A204.1 (cell line): ENCODE measurements around the gene ID3.

Source experiments
- FAIRE-seq: peaks from 2 replicates; lab custom pipeline; 2012; peaks lifted over from hg19 to GRCh38; lab: Jason Lieb, UNC

Gene ID3, protein sequence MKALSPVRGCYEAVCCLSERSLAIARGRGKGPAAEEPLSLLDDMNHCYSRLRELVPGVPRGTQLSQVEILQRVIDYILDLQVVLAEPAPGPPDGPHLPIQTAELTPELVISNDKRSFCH

DNA sequence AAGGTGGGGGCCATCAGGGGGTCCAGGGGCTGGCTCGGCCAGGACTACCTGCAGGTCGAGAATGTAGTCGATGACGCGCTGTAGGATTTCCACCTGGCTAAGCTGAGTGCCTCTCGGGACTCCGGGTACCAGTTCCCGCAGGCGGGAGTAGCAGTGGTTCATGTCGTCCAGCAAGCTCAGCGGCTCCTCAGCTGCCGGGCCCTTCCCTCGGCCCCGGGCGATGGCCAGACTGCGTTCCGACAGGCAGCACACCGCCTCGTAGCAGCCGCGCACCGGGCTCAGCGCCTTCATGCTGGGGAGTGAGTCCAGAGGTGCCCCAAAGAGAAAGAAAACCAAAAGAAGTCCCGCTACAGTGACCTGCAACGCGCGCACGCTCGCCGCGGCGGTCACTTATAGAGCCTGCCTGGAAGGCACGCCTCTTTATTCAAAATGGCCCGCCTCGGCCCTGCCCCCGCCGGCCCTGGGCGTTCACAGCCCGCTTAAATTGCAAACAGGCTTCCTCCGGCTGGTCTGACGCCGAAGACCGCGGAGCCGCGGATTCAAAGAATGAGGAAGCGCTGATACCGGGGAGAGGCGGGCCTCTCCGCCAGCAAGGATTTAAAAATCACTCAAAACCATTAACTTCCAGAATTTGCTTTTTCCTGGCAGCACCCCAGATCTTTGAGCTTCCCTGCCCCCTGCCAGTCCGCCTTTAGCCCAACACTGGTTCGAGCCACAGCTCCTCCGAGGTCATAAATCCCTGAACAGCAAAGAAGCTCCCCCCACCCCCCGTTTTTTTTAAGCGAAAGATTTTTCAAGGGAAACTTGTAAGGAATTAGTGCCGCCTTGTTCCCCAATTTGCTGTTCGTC lies at the start of gene ID3:
Gene ID3, minus strand, starts transcription at position 366 of the 849 bp plus-strand sequence. Its CDS starts 75 bp downstream, at position 291.
- FAIRE-seq, result peak; percentile 88

DNA sequence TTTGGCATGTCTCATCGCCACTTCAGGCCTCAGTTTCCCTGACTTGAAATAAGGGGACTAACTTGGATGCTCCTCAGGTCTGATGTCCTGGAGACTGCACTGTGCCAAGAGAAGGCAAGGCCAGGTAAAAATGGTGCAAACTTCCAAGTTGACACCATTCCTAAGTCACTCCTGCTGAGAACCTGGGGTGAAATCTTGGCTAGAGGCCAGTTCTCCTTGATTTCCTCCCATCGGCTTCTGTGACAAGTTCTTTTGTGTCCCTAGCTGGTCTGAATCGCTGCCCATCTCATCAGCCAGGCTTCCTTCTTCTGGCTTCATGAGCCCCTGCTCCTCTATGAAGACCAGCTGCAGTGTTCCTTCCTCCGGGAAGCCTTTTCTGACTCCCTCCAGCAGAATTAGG lies 48.6 kb upstream of the ID3 start:
- no peak for FAIRE-seq

DNA sequence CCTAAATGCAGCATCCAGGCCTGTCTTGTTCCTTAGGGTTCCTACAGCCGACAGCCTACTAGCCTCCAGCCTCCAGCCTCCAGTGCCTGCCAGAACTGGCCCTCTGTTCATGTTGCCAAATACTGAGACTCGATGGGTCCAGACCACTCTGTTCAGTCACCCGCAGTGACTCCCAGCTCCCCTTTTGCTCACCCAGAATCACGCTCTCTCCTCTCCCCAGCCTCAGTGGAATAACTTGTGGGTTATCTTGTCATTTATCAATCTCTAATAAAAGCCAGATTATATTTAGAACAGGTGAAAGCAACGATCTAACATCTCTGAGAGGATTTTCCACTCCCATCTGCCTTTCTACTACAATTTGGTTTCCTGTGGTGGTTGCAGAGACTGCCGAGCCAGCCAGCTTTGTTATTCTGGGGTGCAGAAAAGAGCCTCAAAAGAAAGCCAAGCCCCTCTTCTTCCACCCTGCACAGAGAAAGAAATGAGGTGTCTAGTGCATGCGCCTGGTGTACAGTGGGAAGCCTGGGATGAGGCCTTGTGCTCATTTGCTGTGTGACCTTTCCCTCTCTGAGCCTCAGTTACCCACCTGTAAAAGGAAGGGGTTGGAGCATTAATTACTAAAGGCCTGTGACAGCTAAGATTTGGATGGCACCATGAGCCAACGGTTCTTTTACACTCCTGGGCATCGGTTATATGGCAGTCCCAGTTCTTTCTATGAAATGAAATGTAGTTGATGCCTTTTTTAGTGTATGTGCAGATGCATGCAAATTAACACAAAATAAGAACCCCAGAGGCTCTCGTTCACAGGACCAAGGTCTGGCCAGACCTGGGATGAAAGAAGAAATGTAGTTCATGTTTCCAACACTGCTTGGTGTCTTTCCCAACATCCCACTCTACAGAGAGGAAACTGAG lies 42.9 kb upstream of the ID3 start:
- no peak for FAIRE-seq

DNA sequence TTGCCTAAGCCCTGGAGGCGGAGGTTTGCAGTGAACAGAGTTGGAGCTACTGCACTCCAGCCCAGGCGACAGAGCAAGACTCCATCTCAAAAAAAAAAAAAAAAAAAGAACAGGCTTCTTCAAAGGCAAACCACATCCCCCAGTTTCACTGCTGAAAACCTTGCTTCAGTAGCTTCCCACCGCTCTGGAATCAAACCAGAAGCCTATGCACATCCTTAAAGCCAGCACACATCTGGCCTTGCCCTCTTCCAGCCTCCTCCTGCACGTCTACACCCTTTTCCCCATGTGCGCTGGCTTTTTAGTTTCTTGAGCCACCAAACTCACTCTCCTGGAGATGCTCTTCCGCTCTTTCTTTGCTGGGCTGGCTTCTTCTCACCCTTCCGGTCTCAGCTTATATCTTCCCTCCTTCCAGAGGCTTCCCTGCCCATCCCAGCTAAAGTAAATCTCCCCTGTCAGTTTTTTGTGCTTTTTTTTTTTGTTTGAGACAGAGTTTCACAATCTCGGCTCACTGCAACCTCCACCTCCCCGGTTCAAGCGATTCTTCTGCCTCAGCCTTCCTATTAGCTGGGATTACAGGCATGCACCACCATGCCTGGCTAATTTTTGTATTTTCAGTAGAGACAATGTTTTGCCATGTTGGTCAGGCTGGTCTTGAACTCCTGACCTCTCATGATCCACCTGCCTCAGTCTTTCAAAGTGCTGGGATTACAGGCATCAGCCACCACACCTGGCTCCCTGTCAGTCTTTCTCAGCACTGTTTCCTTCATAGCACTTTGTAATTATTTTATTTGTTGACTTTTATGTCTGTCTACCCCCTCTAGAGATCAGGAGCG lies 42.0 kb upstream of the ID3 start:
- no peak for FAIRE-seq

DNA sequence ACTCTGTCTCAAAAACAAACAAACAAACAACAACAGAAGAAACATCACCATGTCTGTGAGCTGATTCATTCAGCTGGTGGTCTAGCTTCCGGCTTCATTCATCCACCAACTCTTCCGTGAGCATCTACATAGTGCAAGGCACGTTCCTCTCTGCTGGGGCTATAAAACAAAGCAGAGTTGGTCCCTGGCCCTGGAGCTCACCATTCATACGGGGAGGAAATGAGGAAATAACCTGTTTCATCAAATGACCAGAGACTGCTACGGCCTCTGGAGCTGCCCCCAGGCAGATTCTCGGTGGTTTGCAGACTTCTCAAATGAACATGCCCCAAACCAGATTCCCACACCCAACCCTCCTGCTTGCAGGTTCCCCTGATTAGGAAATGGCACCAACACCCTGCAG lies 41.0 kb upstream of the ID3 start:
- no peak for FAIRE-seq

DNA sequence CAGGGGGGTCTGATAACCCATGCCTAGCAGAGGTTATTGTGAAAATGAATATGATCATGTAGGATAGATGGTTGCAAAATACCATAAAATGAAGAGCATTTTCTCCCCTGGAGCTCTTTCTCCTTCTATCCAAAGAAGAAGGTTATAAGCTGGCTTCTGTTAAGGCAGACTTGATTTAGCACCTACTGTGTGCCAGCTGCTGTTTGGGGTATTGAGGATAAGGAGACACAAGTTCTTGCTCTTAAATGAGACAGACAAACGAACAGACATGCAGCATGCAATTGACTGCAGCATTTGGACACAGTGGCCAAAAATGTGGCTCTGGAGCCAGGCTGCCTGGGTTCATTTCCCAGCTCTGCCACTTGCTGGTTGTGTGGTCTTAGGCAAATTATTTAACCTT lies 39.8 kb upstream of the ID3 start:
- FAIRE-seq, result no peak

DNA sequence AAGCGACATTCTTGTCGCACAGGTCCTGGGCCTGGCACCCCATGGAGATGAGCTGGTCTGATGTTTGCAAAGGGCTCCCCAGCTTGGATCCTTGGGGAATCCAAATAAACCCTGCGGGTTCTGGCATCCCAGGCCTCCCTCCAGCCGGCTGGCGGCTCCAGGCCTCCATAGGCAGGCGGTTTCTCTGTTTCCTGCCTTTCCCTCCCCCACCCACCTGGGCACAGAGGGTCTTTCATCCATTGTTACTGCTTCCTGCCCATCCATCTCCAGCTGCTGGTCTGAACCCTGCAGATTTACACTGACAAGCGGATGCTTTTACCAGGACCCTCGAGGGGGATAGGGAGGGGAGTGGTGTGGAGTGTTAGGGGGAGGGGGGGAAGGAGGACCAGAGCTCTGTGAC lies 39.1 kb upstream of the ID3 start:
- no peak for FAIRE-seq

DNA sequence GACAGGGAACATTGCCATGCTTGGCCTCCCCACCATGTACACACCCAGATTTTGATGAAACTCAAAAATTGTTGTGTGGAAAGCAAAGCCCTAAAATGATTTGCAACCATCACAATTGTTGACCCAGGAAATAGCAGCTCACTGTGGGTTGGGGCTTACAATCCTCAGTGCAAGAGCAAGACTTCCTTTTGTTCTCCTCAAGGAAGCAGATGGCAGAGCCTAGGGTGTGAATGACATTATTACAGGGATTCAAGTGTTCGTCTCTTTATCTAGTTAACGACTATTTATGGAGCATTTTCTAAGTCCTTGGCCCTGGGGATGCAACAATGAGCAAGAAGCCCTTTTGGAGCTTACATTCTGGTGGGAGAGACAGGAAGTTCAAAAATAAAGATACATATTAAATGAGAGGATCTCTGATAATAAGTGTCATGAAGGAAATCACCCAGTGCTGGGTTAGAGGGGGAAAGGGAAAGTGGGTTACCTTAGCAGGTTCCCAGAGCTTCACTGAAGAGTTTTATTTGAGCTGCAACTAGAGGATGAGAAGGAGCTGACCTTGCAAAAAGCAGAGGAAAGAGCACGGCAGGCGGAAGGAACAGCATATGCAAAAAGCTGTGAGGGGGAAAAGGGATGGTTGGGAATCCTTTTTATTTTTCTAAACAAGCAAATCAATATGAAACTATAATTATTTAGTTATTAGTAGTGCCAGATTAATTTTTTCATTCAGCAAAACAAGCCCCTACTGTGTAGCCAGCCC lies 38.5 kb upstream of the ID3 start:
- FAIRE-seq, result no peak

DNA sequence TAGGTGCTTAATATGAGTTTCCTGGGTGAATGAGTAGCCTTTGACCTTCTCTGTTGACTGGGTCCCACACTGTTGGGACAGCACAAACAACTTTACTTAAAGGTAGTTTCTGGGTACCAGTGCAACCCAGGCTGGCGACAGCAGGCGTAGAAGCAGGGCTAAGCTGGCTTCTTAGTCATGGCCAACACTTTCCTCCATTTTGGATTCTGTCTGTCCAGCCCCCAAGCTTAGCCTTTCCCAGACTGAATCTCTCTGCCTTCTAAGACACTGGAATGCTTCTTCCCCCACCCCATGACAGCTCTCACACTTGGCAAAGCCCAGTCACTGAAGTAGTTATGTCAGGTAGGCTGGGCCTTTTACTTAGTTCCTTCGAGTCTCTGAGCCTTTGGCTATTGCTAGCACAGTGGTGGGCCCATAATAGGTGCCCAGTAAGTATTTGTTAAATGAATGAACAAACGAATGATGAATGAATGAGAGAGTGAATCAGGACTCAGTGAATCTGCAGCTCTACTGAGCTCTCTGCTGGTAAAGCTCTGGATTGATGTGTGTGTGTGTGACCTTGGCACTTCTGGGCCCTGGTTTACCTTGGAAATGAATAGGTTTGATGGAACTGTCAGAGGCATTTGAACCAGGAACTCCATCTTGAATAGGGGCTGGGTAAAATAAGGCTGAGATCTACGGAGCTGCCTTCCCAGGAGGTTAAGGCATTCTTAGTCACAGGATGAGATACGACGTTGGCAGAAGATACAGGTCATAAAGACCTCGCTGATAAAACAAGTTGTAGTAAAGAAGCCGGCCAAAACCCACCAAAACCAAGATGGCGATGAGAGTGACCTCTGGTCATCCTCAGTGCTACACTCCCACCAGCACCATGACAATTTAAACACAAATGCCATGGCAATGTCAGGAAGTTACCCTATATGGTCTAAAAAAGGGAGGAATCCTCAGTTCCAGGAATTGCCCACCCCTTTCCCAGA lies 37.4 kb upstream of the ID3 start:
- no peak for FAIRE-seq

DNA sequence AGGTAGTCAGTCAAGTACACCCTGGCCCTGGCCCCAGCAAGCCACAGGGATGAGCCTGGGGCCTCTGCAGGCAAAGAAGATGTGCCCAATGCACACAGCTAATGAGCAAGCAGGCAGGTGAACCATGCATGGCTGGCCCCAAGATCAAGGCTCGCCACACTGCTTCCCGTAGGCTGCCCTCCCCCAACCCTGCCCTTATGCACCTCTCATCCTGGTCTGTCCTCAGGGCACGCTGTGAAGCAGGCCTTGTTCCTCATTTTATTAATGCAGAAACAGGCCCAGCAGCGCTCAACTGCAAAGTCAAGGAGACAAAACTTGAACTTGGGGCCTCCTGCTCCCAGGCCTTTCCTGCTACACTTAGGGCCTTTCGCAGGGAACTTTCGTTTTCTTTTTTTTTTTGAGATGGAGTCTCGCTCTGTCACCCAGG lies 35.6 kb upstream of the ID3 start:
- no peak for FAIRE-seq

DNA sequence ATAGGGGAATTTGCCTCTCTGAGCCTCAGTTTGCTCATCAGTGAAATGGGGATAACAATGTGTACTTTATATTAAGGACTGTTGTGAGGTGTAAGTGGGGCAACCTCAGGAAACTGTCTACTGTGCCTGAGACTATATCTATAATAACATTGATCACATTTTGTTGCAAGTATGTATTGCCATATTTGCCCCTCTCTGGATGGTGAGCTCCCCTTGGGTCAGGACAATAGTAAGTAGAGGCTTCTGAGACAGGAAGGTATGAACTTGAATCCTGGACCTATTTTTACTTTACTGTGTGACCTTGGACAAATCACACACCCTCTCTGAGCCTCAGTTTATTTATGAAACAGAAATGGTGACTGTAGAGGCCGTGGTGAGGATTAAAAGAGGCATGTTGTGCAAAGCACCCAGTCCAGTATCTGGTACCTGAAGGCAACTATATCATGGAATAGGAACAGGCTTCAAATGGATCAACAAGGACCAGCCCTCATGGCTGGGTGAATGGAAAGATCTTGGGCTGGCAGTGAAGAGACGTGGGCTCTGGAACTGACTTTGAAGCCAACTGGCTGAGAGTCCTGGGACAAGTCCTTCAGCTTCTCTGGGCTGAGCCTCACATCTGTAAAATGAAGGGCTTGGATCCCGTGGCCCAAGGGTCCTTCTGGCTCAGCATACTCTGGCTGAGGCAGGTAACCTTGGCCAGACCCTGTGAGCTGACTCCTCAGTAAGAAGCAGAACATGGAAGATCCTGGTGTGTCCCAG lies 35.0 kb upstream of the ID3 start:
- FAIRE-seq, result no peak

DNA sequence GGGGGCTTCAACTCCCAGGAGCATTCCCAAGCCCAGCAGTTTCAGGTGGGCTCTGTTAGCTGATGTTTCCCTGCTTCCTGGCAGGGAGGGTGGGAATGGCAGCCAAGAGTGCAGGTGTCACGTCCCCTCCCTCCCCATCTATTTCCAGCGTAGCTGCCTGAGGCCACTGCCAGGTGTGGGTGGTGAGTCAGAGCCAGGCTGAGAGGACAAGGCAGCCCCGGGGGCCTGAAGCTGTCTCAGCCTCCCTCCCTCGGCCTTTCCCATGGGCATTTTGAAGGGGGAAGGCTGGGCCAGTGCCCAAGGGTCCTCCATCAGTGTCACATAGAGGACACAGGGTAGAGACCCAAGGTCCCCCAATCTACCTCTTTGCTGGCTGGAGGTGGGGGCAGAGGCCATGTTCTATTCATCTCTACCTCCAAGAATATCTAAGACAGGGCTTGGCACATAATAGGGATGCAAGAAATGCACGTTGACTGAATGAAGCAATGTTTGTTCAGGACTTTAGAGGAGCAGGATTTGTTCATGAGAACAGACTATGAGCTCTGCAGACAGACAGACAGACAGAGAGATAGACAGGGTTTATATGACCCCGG lies 34.4 kb upstream of the ID3 start:
- no peak for FAIRE-seq

DNA sequence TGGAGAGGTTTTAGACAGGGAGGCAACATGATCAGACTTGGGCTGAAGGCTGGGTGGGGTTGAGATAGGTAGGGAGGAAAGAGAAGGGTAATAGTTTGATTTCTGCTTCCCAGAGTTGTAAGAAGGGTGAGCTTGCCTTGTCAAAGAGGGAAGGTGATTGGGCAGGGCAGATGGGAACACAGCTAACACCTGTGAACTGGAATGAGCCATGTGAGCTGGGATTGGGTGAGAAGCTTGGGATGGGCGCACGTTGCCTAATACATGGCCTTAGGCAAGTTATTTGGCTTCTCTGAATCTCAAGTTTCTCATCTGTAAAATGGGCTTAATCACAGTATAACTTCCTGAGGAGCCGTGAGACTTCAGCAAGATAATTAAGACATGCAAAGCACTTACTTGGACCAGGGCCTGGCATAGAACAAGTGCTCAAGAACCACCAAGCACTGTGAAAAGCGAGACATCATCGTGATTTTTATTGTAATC lies 33.8 kb upstream of the ID3 start:
- no peak for FAIRE-seq

DNA sequence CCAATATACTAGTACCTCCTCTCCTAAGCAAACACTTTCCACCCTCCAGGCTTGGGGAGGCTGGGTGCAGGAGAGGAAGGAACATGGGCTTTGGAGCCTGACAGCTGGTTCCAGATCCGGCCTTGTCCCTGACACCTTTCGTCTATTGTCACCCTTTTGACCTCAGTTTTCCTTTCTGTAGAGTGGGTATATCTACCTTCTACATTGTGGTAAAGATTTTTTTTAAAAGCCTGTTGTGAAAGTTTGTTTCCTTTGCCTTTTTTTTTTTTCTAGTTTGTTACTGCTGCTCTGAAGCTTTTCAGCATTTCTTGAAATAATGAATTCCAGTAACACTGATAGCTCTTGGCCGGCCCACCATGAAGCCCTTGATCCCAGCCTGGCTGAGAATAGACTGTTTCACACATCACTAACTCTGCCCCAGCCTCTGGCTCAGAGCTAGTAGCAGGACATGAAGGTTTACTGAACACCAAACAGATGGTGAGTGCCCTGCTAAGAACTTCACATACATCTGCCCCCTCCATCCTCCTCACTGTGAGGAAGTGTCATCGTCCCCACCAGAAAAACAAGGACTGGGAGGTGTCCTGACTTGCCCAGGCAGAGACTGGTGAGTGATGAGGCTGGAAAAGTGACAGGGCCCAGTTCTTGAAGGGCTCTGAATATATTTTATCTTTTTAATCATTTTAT lies 33.0 kb upstream of the ID3 start:
- FAIRE-seq, result no peak

DNA sequence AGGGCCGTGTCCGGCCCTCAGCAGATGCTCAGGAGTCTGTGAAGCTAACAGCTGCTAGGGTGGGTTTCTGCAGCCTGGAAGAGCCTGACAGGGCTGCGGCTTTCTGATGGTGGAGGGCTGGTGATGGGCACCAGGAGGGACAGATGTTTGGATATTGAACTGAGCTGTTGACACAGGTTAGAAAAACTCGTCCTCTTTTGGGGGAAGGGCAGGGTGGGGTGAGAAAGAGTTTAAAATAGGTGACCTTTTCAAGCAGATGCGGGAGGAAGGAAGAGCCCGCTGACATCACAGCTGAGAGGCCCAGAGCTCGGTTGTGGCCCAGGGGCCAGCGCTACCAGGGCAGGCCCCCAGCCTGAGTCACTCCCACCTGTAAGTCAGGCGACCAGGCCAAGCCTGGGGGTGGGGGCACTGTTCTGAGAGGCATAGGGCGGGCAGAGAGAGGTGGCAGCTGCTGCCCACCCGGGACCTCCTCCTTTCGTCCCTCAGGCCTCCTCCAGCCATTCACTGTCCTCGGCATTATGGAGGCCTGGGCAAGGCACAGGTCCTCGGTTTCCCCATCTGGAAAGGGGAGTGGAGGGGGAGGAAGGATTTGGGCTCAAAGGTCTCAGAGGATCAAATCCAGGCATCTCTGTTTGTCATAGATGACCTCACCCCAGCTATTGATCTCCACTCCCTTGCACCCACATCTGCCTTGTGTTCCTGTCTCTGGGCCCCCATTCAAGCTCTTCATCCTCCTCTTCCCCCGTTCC lies 32.3 kb upstream of the ID3 start:
- no peak for FAIRE-seq

DNA sequence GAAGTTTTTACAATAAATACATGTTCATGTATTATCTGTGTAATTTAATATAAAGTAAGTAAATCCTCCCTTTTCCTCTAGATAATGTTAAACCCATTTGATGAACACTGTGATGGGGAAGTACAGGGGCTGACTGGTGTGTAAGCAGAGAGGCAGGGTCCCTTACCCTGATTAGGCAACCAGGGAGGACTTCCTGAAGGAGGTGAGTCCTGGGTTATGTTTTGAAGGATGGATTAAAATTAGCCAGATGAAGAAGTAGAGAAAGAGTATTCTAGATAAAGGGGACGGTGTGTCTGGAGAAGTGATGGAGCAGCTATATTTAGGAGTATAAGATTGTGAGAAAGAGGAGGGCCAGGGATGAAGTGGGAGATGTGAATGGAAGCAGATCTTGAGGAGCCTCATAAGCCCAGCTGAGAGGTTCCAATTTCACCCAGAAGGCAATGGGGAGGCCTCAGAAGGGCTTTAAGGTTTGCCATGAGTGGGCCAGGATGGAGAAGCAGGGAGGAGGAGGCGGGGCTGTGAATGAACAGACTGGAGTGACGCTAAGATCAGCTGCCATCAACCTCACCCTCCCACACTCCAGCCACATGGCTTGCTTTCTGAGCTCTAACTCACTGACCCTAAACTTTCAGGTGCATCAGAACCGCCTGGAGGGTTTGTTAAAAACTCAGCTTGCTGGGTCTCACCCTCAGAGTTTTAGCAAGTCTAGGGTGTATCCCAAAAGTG lies 30.9 kb upstream of the ID3 start:
- FAIRE-seq, result no peak

DNA sequence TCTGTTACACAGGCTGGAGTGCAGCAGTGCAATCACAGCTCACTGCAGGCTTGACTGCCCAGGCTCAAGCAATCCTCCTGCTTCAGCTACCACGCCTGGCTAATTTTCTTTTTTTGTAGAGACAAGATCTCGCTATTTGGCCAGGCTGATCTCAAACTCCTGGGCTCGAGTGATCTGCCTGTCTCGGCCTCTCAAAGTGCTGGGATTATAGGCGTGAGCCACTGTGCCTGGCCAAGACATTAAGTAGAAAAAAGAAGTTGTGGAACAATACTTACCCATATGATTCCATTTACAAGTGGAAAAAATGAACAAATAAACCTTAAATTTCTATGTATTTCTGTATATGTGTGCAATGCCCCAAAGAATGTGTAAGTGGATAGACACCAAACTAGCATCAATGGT lies 30.3 kb upstream of the ID3 start:
- no peak for FAIRE-seq
